Testis (tissue), 2 donors: Measurements from ENCODE around the gene HOXC4.

ENCODE experiments used
- POLR2A ChIP-seq: fragments of 450-650 bp; IDR thresholded peaks from one replicate; pipeline ENCODE4 v1.6.1; 2017; ENCODE audit warnings: antibody characterized with exemption, mild to moderate bottlenecking, moderate library complexity
- TF ChIP-seq, protein P1 (sequence below), 3 experiments: fragments of 450-650 bp in 2 of 3; fragments of 200-600 bp in 1 of 3; sonication (generic) in 1 of 3; IDR thresholded peaks; one replicate each; pipeline ENCODE4 v1.5.1; 2016 to 2019; ENCODE audit warnings: antibody characterized with exemption in 3 of 3, mild to moderate bottlenecking in 2 of 3, moderate library complexity in 1 of 3

DNA sequence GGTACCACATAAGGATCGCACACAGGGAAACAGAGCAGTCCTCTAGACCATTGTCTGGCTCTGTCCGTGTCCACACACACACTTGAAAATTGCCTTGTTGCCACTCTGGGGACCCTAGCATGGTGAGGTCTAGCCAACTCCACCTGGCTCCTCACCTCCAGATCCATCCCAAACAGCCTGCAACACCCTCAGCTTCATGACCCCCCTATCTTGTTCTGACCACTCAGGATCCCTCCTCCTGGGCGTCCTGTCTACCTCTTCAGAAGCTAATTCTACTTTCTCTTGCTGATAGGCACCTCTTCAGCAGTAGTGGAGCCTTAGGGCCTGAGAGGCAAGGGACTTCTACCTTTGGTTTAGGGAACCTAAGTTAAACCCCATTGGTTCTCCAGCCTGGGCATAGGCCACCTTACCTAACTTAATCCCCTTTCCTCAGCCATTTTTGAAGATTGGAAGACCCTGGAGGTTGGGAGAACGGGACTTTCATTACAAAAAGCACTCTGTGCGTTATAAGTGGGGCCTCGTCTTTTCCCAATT lies 21.5 kb upstream of the HOXC4 start:
- TF ChIP-seq, protein P1, sequence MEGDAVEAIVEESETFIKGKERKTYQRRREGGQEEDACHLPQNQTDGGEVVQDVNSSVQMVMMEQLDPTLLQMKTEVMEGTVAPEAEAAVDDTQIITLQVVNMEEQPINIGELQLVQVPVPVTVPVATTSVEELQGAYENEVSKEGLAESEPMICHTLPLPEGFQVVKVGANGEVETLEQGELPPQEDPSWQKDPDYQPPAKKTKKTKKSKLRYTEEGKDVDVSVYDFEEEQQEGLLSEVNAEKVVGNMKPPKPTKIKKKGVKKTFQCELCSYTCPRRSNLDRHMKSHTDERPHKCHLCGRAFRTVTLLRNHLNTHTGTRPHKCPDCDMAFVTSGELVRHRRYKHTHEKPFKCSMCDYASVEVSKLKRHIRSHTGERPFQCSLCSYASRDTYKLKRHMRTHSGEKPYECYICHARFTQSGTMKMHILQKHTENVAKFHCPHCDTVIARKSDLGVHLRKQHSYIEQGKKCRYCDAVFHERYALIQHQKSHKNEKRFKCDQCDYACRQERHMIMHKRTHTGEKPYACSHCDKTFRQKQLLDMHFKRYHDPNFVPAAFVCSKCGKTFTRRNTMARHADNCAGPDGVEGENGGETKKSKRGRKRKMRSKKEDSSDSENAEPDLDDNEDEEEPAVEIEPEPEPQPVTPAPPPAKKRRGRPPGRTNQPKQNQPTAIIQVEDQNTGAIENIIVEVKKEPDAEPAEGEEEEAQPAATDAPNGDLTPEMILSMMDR (IDR thresholded peaks at IDR 0.05) = no peak
- no peak for TF ChIP-seq POLR2A
